GM12875 (cell line): ENCODE results near the gene ABCB9.
A peak's percentile ranks its signal among the peaks of the same experiment; 100 is the strongest.

Experiments
- H3K4me3 ChIP-seq: one replicate; pipeline ENCODE4 v1.5.1; 2011; ENCODE audit warnings: low read depth, low read length, control low read depth
- TF ChIP-seq, protein P1 (sequence below): IDR thresholded peaks from 2 replicates; pipeline ENCODE4 v1.5.1; 2011; ENCODE audit warnings: low read depth, mild to moderate bottlenecking, control low read depth, inconsistent platforms, low read length, moderate library complexity, borderline replicate concordance; ENCODE audit not compliant: insufficient read depth

Gene ABCB9

GRCh38 chr12:122994140-122994675 lies 27.9 kb upstream of the ABCB9 start:
- TF ChIP-seq, protein P1, sequence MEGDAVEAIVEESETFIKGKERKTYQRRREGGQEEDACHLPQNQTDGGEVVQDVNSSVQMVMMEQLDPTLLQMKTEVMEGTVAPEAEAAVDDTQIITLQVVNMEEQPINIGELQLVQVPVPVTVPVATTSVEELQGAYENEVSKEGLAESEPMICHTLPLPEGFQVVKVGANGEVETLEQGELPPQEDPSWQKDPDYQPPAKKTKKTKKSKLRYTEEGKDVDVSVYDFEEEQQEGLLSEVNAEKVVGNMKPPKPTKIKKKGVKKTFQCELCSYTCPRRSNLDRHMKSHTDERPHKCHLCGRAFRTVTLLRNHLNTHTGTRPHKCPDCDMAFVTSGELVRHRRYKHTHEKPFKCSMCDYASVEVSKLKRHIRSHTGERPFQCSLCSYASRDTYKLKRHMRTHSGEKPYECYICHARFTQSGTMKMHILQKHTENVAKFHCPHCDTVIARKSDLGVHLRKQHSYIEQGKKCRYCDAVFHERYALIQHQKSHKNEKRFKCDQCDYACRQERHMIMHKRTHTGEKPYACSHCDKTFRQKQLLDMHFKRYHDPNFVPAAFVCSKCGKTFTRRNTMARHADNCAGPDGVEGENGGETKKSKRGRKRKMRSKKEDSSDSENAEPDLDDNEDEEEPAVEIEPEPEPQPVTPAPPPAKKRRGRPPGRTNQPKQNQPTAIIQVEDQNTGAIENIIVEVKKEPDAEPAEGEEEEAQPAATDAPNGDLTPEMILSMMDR = no peak
- H3K4me3 ChIP-seq = no peak overlapping the region

DNA sequence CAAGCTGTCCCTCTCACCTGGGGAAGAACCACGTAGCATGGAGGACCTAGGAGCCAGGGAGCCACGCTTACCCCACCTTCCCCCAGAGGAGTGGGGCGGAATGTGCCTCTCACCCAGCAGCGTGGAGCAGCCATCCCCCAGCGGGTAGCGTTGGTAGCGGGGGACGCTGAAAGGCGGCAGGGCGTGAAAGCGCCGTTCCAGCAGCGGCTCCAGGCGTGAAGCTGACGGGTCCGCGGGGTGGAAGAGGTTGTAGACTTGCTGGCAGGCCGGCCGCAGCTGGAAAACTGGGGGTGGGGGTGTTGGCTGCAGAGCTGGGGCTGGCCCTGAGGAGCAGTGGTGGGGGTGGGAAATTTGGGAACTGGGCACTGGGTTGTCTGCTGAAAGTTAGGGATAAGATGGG lies 26.1 kb upstream of the ABCB9 start:
- H3K4me3 ChIP-seq = no peak overlapping the region
- TF ChIP-seq, protein P1 = no peak

DNA sequence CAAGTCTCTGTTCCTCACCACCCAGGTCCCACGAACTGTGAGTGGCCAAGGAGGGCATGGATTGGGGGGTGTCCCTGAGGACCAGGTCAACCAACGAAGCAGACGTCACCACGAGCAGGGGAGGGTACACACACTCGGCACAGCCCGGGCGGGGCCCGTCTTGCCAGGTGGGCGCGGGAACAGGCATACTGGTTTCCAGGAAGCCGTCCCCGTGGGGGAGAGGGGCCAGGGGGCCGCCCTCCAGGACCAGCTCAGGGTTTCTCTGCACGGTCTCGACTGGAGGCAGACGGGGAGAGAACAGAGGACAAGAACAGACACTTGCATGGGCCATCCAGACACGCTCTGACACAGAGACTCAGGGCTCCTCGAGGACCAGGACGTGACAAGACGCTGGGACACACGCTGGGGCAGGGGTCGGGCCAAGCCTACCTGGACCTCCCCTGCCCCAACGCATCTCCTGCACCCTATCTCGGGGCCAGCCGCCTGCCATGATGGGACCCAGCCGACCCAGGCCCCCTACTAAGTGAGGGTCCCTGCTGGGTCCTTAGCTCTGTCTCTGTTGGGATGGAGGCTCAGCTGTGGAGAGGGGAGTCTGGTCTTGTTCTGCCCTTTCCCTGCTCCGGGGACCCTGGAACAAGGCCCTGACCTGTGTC lies 25.5 kb upstream of the ABCB9 start:
- H3K4me3 ChIP-seq = no peak overlapping the region
- TF ChIP-seq, protein P1 = no peak

- TF ChIP-seq, protein P1 = no peak
- no peak overlapping the region for H3K4me3 ChIP-seq
Measured at GRCh38 chr12:122990961-122991622, 24.8 kb upstream of the ABCB9 start.

DNA sequence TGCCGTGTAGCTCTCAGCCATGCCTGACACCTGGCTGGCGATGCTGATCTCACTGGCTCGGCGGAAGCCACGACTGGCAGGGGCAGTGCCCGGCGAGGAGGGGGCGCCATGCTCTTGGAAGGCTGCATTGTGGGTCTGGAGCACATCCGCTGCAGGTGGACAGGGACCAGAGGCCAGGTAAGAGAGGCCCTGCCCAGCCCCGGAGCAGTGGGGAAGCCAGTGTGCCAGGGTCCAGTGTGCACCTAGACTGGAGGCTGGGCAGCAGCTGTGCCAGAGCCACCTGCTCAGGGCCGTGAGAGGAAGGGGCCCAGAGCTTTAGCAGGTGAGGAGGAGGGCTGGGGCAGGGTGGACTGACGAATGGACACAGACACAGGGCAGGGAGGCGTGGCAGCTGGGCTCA lies 24.3 kb upstream of the ABCB9 start:
- TF ChIP-seq, protein P1 = no peak
- no peak overlapping the region for H3K4me3 ChIP-seq

GRCh38 chr12:122989874-122990419 lies 23.7 kb upstream of the ABCB9 start:
- TF ChIP-seq, protein P1 = no peak
- no peak overlapping the region for H3K4me3 ChIP-seq

- no peak overlapping the region for H3K4me3 ChIP-seq
- TF ChIP-seq, protein P1 = 0 out of 2 replicates have a peak, but pooled peaks have one; percentile 3
Measured at GRCh38 chr12:122989225-122989839, 23.1 kb upstream of the ABCB9 start.
